ENCODE results near the gene UGGT1. TPM values are rescaled to one million over a fixed set of nuclear protein-coding genes. Genes with fewer than 3 reads are reported as not detected.
A peak's percentile ranks its signal among the peaks of the same experiment; 100 is the strongest.

The UGGT1 gene
- total RNA-seq, 6 donors from 2014 or later = 34.1 to 103 (median 43.1) TPM

- H3K36me3 ChIP-seq = no peaks in the 10 kb centered on the region
- no peak for TF ChIP-seq POLR2A (IDR thresholded peaks at IDR 0.05)
- H3K27me3 ChIP-seq = no peaks in the 10 kb centered on the region
- DNase-seq (no peak), ATAC-seq (ENCODE audit: low FRiP score in 2 of 2) (no peak)
- WGBS, 2 donors = 70 to 77% methylated on average over 5 of the region's 5 CpGs
- H3K27ac ChIP-seq = no peak overlapping the region
- no peaks in the 10 kb centered on the region for H3K9me3 ChIP-seq
- H3K4me1 ChIP-seq = no peaks in the 10 kb centered on the region
- H3K4me3 ChIP-seq = no peak overlapping the region
Observed at GRCh38 chr2:128069769-128070168, 21.2 kb upstream of the UGGT1 start.

- no peaks in the 10 kb centered on the region for H3K9me3 ChIP-seq
- TF ChIP-seq POLR2A (IDR thresholded peaks at IDR 0.05) = no peak
- no peak for TF ChIP-seq CTCF (IDR thresholded peaks at IDR 0.05)
- TF ChIP-seq POLR2AphosphoS5 (IDR thresholded peaks at IDR 0.05) = no peak
- no peak for TF ChIP-seq EP300 (IDR thresholded peaks at IDR 0.05)
- DNase-seq (no peak), ATAC-seq (ENCODE audit: low FRiP score in 2 of 2) (no peak)
- WGBS, 2 donors = 77 to 91% methylated on average over 3 of the region's 3 CpGs
- no peak overlapping the region for H3K27ac ChIP-seq
- no peak overlapping the region for H3K4me3 ChIP-seq
- no peaks in the 10 kb centered on the region for H3K4me1 ChIP-seq
- no peaks in the 10 kb centered on the region for H3K27me3 ChIP-seq
- H3K36me3 ChIP-seq = no peaks in the 10 kb centered on the region
Observed at GRCh38 chr2:128073278-128073677, 17.7 kb upstream of the UGGT1 start.

- H3K4me1 ChIP-seq = no peaks in the 10 kb centered on the region
- no peaks in the 10 kb centered on the region for H3K36me3 ChIP-seq
- H3K27ac ChIP-seq = no peak overlapping the region
- WGBS, 2 donors = 90% methylated on average over 7 of the region's 7 CpGs
- DNase-seq = no peak
- no peak for ATAC-seq (ENCODE audit: low FRiP score in 2 of 2)
- H3K9me3 ChIP-seq = no peaks in the 10 kb centered on the region
- H3K4me3 ChIP-seq = no peak overlapping the region
- TF ChIP-seq CTCF (IDR thresholded peaks at IDR 0.05) (no peak), POLR2A (IDR thresholded peaks at IDR 0.05) (no peak)
- no peaks in the 10 kb centered on the region for H3K27me3 ChIP-seq
Observed at GRCh38 chr2:128076461-128077106, 14.4 kb upstream of the UGGT1 start.

GRCh38 chr2:128084757-128085156, 6.2 kb upstream of the UGGT1 start:
- Histone ChIP-seq H3K27ac (no peak overlapping the region), H3K9me3 (no peaks in the 10 kb centered on the region), H3K27me3 (no peaks in the 10 kb centered on the region), H3K4me3 (no peak overlapping the region), H3K4me1 (no peaks in the 10 kb centered on the region), H3K36me3 (no peaks in the 10 kb centered on the region)
- WGBS, 2 donors = 76 to 88% methylated on average over 4 to 5 of the region's 5 CpGs
- no peak for TF ChIP-seq CTCF (IDR thresholded peaks at IDR 0.05)
- no peak for TF ChIP-seq EP300 (IDR thresholded peaks at IDR 0.05)
- TF ChIP-seq POLR2AphosphoS5 (IDR thresholded peaks at IDR 0.05) = no peak
- no peak for TF ChIP-seq POLR2A (IDR thresholded peaks at IDR 0.05)
- no peak for ATAC-seq (ENCODE audit: low FRiP score in 2 of 2)
- DNase-seq = no peak

GRCh38 chr2:128086244-128086643, 4.8 kb upstream of the UGGT1 start:
- Histone ChIP-seq H3K4me3 (no peak overlapping the region), H3K27ac (no peak overlapping the region), H3K27me3 (no peaks in the 10 kb centered on the region), H3K4me1 (peaks cover 0 to 8% (median 6%) of the 10 kb centered on the region in 4 donors), H3K36me3 (no peaks in the 10 kb centered on the region), H3K9me3 (no peaks in the 10 kb centered on the region)
- DNase-seq (no peak), ATAC-seq (ENCODE audit: low FRiP score in 2 of 2) (no peak)
- WGBS, 2 donors = 70 to 89% methylated on average over 3 of the region's 3 CpGs
- TF ChIP-seq POLR2A (IDR thresholded peaks at IDR 0.05) = no peak

GRCh38 chr2:128090575-128090944, 440 bp upstream of the UGGT1 start:
- Histone ChIP-seq H3K4me3 (peak overlapping the region; percentile 63 to 99 (median 86)), H3K4me1 (peaks cover 6 to 30% (median 21%) of the 10 kb centered on the region in 4 donors), H3K27ac (peak overlapping the region; percentile 84 to 87 (median 84)), H3K27me3 (no peaks in the 10 kb centered on the region), H3K9me3 (no peaks in the 10 kb centered on the region), H3K36me3 (peaks cover 0 to 6% (median 0%) of the 10 kb centered on the region in 4 donors)
- ATAC-seq (ENCODE audit: low FRiP score in 2 of 2) = no peak
- WGBS, 2 donors = 2 to 5% methylated on average over 4 of the region's 4 CpGs
- no peak for TF ChIP-seq POLR2A (IDR thresholded peaks at IDR 0.05)
- no peak for DNase-seq
